HG02870 (cell line): ENCODE results near the gene ARHGAP32.
A peak's percentile ranks its signal among the peaks of the same experiment; 100 is the strongest.

ENCODE experiments used
- ATAC-seq: cut with Tn5 transposase; IDR thresholded peaks from one replicate; pipeline ENCODE4 v1.9.1; 2021; ENCODE audit warnings: mild to moderate bottlenecking, moderate library complexity; ENCODE audit not compliant: unreplicated experiment

Gene ARHGAP32

DNA sequence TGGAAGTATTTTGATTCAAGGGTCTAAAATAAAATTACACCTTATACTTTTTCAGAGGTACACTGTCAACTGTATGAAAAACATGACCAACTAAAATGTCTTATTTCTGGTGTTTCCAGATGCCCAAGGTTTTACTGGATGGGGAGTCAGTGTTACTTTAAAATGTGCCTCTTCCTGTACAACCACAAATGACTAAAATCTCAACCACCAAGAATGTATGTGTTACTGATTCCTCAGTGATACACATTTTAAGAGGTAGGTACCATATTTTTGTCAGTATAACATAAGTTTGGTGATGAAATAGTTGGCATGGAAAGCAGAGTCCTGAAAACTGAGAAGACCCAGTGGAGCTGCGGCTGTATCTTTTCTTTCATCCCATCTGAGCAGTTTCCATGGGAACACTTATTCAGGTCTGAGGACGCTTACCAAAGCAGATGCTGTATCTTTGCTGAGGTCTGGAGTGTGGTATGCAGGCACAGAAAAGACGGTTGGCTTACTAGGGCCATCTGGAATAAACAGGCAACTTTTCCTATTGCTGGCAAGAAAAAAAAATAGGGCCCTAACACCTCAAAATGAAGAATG is 228.3 kb downstream of the ARHGAP32 start:
- ATAC-seq, result no peak

DNA sequence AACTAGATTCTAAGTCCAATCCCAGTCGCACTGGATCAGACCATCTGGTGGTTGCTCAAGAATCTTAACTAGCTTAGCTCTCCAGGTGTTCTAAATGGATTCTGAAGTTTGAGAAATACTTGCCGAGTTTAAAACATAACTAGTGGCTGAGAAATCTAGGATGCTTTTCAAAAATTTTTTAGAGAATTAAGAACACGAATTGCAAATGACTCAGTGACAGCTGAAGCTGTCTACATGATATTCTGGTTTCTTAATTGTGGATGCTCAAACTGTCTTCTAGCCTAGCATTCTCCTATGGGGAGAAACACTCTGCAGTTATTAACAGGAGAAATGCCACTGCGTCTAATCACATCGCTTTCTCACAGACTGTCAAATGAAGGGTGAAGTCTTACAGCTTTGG is 229.2 kb downstream of the ARHGAP32 start:
- no peak for ATAC-seq

DNA sequence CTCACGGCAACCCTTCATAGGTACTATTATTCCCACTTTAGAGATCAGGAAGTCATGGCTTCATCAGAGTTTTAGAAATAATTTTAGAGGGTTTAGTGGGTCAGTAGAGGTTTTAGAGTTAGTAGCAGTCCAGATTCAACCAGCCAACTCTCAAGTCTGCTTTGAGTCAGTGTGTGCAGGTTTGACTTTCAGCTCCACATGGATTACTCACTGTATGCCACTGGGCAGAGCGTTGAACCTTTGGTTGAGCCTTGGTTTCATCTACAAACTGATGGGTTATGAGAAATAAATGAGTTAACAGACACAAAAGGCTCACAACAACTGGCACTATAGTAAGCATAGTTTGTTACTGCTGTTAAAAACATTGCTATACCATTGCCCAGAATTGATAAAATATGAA is 230.5 kb downstream of the ARHGAP32 start:
- ATAC-seq, result no peak

DNA sequence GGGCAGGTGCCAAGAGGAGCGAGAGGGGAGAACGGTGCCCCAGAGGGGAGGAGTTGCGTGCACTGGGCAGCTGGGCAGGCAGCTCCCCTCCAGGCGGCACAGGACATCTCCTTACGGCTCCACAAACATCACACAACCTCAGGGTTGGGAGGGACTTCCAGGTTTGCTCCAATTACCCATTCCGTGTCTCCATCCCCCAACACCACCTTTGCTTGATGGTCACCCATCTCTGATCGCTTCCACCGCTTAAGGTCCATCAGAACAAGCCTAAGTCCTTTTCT is 235.0 kb downstream of the ARHGAP32 start:
- ATAC-seq, result no peak

DNA sequence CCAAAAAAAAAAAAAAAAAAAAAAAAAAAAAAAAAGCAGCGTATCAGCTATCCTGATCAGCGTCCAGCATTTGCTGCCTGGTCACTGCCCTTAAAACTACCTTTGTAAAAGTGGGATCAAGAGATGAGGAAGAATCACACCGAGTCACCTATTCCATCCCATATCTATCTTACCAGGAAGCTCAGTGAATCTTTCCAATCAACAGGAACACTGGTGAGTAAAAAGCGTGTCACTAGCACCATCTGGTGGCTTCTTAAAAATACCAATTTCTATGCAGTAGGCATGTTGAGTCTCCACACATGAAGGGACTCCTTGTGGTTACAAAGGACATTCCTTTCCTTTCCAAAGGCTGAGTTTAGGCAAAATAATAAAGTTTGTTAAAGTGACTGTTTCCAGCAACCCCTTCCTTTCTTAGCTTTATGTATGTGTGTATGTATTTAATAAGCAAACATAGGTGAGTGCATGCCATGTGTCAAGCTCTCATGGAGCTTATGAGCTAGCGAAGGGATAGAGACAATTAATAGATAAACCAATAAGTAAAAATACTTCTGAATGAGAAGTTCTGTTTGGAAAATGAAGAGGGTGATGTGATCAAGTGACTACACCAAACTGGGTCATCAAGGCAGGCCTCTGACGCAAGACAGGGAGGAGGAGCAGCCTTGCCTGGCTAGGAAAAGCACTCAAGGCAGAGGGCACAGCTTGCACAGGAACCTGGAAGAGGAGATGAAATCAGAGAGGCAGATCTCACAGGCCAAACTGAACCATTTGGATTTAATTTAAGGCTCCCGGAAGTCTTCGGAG is 235.5 kb downstream of the ARHGAP32 start:
- ATAC-seq, result peak; percentile 68

DNA sequence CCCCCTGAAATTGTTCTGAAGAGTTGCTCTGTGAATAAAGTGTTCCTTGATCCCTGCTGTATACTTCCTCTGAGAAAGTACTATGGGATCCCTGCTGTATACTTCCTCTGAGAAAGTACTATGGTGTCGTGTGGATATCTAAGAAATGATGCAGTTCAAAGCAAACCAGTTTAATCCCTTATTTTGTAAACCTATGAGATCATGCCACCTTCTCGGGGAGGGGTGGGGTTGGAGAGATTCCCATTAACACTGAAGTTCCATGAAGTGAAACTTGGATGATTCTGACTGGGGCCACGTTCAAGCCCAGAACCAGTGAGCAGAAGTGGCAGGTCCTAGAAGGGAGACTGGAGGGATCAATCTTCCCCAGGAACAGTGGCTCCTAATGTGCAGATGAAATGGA is 236.5 kb downstream of the ARHGAP32 start:
- no peak for ATAC-seq

DNA sequence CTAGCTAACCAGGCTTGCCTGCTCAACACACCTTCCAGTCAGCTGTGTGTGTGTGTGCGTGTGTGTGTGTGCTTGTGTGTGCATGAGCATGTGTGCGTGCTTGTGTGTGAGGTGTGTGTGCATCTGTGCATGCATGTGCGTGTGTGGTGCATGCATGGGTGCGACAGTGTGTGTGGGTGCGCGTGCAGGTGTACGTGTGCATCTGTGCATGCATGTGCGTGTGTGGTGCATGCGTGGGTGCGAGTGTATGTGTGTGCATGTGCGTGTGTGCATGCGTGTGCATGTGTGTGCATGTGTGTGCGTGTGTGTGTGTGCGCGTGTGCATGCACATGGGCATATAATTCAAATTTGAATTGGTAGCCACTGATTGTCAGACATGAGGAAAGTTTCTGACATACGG is 239.0 kb downstream of the ARHGAP32 start:
- ATAC-seq, result no peak

DNA sequence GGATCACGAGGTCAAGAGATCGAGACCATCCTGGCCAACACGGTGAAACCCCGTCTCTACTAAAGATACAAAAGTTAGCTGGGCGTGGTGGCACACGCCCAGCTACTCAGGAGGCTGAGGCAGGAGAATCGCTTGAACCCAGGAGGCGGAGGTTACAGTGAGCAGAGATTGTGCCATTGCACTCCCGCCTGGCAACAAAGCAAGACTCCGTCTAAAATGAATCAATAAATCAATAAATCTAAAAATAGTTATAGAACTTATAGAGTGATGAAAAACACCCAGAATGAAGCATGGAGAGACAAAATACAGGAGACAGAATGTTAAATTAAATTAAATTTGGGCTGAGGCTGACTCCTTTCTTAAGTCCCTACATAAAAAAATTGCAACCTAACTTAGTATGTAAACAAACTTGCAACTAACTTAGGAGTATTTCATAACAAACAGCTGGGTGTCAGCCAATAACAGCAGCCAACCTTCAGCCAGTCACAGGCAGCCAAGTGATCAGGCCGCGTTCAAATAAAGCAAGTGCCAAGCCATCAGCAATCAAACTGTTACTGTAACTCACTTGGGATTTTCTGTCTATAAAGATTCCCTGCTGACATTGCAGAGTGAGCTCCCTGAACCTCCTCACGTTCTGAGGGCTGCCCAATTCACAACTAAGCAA is 242.2 kb downstream of the ARHGAP32 start:
- no peak for ATAC-seq

DNA sequence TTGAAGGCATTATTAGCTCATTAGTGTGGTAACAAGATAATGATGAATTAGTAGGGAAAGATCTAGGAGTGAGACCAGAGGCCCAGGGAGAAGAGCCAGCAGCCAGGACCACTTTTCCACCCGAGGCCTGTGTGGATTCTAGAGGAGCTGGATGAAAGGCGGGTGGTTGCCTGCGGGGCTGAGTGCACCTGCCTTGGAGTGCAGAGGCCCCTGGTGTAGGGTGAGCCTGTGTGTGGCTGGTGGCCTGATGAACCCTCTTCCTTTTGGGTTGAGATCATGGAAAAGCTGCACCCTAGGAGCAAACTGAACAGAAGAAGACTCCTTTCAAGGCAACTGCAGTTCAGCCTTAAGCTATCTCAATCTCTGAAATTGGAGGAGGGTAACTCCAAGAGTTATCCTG is 243.5 kb downstream of the ARHGAP32 start:
- ATAC-seq, result no peak

DNA sequence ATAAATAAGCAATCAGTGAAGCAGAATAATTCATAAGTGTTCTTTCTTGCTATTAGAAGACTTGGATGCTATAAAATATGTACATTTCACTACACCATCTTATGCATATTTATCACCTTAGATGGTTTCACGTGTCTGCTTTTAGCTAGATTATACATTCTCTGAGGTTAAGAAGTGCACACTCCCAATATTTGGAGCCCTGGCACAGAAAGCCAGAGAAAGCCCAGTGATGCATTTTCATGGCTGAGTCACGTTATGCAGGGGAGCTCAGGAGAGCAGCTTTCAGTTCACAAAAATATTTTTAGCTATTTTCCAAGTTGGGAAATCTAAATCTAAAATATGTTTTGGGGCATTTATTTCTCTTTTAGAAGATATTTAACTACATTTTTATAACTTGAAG is 244.4 kb downstream of the ARHGAP32 start:
- ATAC-seq, result no peak

DNA sequence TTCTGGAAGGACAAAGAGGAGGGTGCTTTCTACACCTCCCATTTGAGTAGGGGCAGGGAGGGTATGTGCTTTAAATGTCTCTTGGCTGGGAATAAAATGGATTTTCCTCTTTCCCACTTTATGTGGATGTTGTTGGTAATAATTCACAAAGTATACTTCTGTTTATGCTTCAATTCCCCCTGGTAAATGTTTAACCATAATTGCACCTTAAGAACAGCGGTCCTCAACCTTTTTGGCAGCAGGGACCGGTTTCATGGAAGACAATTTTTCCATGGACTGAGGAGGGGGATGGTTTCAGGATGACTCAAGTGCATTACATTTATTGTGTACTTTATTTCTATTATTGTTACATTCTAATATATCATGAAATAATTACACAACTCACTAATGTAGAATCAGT is 245.5 kb downstream of the ARHGAP32 start:
- ATAC-seq, result no peak

DNA sequence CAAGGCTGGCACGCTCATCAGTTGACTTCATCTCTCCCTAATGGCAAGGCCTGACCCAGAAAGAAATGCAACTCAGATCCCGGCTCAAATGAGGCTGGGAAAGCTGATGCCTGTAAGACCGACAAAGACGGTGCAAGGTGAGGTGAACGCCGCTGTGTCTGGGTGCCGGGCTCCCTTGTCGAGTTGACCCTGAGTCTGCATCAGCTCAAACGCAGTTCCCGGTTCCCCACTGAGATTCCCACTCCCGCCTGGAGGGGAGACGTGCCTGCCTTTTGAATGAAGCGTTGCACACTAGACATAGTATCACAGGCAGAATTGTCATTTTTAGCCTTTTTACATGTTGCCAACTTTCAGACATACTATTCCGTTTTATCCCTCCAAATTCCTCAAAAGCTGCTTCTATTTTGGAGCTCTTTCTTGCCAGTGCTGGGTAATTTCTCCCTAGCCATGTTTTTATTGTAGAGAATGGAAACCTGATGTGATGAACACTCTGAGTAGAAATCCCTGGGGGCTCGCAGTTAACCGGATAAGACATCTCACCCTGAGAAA is 248.6 kb downstream of the ARHGAP32 start:
- no peak for ATAC-seq

DNA sequence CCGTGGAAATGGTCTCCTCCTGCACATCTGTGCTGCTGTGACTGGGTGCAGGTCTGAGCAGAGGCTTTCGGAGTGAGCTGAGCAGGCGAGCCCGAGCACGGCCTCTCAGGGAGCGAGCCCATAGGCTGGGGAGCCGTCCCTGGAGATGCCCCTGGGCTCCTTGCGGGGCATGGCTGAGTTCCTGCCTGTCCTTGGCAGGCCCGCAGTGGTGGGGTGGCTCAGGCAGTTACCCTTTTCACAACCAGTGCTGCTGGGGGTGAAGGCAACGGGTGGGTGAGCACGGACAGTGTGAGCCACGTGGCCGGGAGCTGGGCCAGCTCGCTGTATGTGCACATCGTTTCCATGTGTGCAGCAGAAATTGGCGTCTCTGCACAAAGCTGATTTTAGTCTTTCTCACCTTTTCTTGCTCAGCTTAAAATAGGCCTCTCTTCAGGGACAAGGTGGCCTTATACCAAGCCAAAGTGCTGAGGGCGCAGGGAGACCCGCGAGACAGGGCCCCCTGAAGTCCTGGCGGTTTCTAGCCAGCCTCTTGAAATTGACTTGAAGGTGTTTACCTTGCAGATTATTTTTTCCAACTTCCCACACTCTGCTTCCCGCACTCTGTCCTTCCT is 249.2 kb downstream of the ARHGAP32 start, which contains the start of gene TP53AIP1:
Gene TP53AIP1 (minus strand): TSS at position 55 of the 611 bp plus-strand sequence. CDS start 5,053 bp downstream, outside the sequence.
- no peak for ATAC-seq

DNA sequence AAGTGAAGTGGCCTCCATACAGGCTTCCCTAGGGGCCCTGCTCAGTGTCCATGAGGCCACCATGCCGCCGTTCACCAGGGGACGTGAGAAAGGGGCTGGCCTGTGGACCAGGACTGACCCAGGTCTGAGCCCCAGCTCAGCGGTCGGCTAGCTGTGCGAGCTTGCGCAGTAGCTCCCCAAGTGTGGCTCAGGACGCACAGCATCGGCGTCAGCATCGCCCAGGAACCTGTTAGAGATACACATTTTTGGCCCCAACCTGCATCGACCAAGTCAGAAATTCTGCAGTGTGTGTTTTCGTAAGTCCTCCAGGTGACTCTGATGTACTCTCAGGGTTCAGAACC is 249.9 kb downstream of the ARHGAP32 start:
- ATAC-seq, result no peak

DNA sequence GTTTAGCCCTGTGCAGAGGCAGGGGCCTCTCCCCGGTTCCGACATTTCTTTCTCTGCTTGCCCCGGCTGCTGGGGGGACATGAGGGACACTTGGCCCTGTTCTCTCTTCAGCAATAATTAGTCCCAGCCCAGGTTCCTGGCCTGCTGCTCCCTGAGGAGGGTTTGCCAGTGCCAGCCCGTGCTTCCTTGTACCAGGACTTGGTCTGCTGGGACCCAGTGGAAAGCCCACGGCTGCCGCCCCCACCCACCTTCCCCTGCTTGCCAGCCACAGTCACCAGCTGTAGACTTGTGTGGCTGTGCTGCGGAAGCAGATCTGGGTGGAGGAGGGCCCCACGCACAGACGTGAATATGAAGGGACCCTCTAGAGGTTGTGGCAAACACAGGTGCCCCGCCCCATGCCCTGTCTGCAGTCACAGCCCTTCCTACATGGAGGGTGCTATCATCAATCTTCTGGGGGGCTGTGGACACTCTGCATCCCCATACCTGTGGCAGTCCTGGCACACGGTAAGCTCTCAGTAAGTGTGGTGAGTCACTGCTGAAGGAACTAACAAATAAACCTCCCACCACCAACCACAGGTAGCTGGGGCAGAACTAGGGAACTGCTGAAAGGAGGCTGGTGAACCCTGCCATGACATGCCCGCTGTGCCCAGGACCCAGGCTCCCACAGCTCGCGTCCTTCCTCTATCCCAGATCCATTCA is 250.4 kb downstream of the ARHGAP32 start:
- ATAC-seq, result no peak

DNA sequence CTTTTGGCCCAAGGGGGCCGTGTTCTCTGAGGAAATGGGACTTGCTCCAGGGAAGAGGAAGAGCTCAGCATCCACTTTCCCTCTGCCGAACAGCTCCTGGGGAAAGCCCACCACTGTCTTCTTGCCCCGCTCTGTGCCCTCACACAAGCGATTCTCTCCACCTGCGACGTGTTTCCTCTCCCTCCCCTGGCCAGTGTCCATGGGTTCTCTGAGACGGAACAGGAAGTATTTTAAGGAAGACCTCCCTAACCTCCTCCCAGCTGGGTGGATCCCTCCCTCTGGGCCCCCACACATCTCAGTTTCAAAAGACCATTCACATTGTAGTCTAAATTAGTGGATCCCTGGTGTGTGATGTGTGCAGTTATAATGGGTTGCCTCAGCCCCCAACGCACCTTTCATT is 251.0 kb downstream of the ARHGAP32 start:
- no peak for ATAC-seq

DNA sequence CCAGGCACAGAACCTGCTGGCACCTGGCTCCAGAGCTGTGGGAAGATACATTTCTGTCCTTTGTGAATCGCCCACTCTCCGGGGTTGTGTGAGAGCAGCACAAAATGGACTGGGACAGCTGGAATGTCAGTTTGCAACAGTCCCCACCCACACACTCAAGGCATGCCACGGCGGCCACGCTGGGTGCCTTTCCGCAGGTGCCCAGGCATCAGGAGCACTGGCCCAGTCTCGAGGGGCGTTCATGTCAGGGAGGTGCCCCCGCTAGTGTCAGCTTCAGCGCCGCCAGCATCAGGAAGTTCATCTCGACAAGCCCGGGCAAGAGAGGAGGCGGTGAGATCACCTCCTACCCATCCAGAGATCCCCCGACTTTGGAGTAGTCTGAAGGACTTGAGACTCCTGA is 251.5 kb downstream of the ARHGAP32 start:
- ATAC-seq, result no peak

DNA sequence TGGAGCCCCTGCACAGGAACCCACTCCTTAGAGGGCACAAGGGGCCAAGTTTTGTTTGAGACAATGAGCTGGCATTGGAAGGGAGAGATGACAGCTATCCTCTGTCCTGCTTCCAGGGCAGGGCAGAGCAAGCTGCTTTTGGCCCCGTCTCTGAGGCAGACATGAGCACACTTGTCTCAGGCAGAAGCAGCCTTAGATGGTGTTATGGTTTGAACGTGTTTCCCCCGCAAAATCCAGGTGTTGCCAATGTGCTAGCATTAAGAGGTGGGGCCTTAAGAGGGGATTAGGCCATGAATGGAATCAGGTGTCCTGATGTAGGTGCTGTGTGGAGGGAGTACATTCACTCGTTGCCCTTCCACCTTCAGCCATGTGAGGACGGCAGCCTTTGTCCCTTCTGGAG is 252.0 kb downstream of the ARHGAP32 start:
- ATAC-seq, result no peak

DNA sequence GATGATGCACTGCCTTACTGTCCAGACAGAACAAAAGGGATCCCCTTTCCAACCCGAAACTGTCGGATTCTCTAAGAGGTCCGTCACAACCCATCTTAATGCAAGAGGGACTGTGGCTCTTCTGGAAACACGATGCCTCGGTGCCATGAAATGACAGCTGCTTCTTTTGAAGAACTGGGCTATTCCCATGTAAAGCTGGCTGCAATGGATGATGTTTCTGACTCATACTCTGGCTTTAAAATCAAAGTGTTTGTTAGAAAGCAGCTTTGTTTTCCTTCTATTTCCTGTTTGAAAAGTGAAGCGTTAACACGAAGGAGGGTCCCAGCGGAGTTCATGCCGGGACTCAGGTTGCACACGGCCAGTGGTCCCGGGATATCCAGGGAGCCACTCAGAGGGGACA is 252.5 kb downstream of the ARHGAP32 start:
- ATAC-seq, result no peak

DNA sequence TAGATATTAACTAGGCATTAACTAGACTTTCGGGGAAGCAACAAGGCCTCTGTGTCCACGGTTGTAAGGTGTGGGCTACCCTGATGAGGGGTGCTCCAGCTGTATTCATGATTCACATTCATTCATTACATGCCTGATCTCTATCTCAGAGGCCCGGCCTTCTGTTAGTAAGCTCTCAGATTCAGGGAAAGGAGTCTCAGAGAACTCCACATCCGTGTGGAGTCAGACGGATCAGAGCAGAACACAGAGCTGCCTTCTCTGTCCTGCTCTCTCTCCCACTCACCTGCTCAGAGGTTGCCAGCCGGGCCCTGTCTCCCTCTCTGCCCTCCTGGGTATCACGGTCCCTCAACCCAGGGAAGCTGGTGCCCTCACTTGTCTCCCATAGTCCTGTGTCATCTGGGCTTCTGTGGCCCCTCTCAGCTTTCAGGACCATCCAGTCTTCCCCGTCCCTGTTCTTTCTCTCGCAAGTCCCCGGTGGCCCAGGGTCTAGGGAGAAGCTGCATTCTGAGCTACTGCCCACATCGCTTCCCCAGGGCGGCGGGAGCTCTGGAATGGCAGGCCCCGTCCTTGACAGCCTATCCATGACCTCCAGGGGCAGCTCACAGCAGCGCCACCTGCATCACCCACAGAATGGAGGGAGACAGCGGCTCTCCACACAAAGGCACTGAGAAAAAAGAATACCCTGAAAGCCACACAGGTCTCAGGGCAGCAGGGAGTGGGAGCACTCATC is 253.8 kb downstream of the ARHGAP32 start:
- no peak for ATAC-seq
